Lower lobe of right lung (tissue), 2 donors: ENCODE measurements around the gene DPP10. TPM values are rescaled to one million over a fixed set of nuclear protein-coding genes. Genes with fewer than 3 reads are reported as not detected.

Experiments used
- ATAC-seq, 2 donors: fragments of 200-7000 bp; cut with Tn5 transposase; one replicate each; pipeline ENCODE4 v1.9.1; 2020 to 2022; ENCODE audit warnings: mild to moderate bottlenecking in 2 of 2, moderate library complexity in 2 of 2
- DNase-seq: peaks from one replicate; pipeline ENCODE4 v3.0.0-alpha.2; 2020
- H3K27ac ChIP-seq: fragments of 200-600 bp; one replicate; pipeline ENCODE4 v1.8.0; 2022
- H3K27me3 ChIP-seq: fragments of 200-600 bp; one replicate; pipeline ENCODE4 v1.8.0; 2022; ENCODE audit warnings: low read depth
- H3K36me3 ChIP-seq: fragments of 200-600 bp; one replicate; pipeline ENCODE4 v1.8.0; 2022; ENCODE audit warnings: mild to moderate bottlenecking
- H3K4me1 ChIP-seq: fragments of 200-600 bp; one replicate; pipeline ENCODE4 v1.8.0; 2022
- H3K4me3 ChIP-seq: fragments of 200-600 bp; one replicate; pipeline ENCODE4 v1.8.0; 2022; ENCODE audit warnings: mild to moderate bottlenecking
- H3K9me3 ChIP-seq: fragments of 200-600 bp; one replicate; pipeline ENCODE4 v1.8.0; 2022
- CTCF ChIP-seq: fragments of 200-600 bp; IDR thresholded peaks from one replicate; pipeline ENCODE4 v1.8.0; 2022; ENCODE audit warnings: antibody characterized with exemption, mild to moderate bottlenecking
- intact Hi-C: fragments of 100-400 bp; cut with DNase I; formaldehyde crosslinking; loops from one replicate; pipeline ENCODE4 v1.11.0; 2022
- total RNA-seq: library from RNA; stranded (reverse); fragmentation: NEBNext Ultra II Directional; extraction: Animal tissue kit (Norgen Biotek cat#: 25700); gene quantifications from one replicate; pipeline ENCODE4 v1.2.1, GENCODE V29; 2021
- donor health status: DM: no; HTN: yes; CAD: no; lungs with severe emphysema.

DPP10 gene
- total RNA-seq, 1 donor from 2014 or later, result 0.80 TPM

- no peak overlapping the region for H3K27ac ChIP-seq
- TF ChIP-seq CTCF, result no peak
- no peaks in the 10 kb centered on the region for H3K36me3 ChIP-seq
- no peaks in the 10 kb centered on the region for H3K9me3 ChIP-seq
- intact Hi-C loops, result no loop called here
- no peaks in the 10 kb centered on the region for H3K27me3 ChIP-seq
- no peak for DNase-seq
- peak in 1 of 2 donors; percentile 30 for ATAC-seq
- no peak overlapping the region for H3K4me3 ChIP-seq
- no peaks in the 10 kb centered on the region for H3K4me1 ChIP-seq
Measured at GRCh38 chr2:114752425-114752824, 310.0 kb downstream of the DPP10 start.

GRCh38 chr2:114753145-114753544 is 310.7 kb downstream of the DPP10 start:
- H3K27ac ChIP-seq, result no peak overlapping the region
- no peaks in the 10 kb centered on the region for H3K9me3 ChIP-seq
- no peaks in the 10 kb centered on the region for H3K4me1 ChIP-seq
- DNase-seq, result no peak
- no peak overlapping the region for H3K4me3 ChIP-seq
- H3K27me3 ChIP-seq, result no peaks in the 10 kb centered on the region
- no peak for TF ChIP-seq CTCF
- intact Hi-C loops, result no loop called here
- no peak for ATAC-seq
- no peaks in the 10 kb centered on the region for H3K36me3 ChIP-seq

GRCh38 chr2:114754907-114755563 is 312.6 kb downstream of the DPP10 start:
- intact Hi-C loops, result no loop called here
- H3K36me3 ChIP-seq, result no peaks in the 10 kb centered on the region
- TF ChIP-seq CTCF, result no peak
- DNase-seq (no peak), ATAC-seq (peak; percentile 51 to 86)
- no peak overlapping the region for H3K4me3 ChIP-seq
- H3K9me3 ChIP-seq, result no peaks in the 10 kb centered on the region
- H3K4me1 ChIP-seq, result no peaks in the 10 kb centered on the region
- no peaks in the 10 kb centered on the region for H3K27me3 ChIP-seq
- no peak overlapping the region for H3K27ac ChIP-seq

GRCh38 chr2:114762376-114762775 is 319.9 kb downstream of the DPP10 start:
- intact Hi-C loops, result no loop called here
- DNase-seq, result no peak
- H3K36me3 ChIP-seq, result no peaks in the 10 kb centered on the region
- no peaks in the 10 kb centered on the region for H3K9me3 ChIP-seq
- H3K4me3 ChIP-seq, result no peak overlapping the region
- no peak overlapping the region for H3K27ac ChIP-seq
- H3K27me3 ChIP-seq, result no peaks in the 10 kb centered on the region
- no peak for ATAC-seq
- no peak for TF ChIP-seq CTCF
- H3K4me1 ChIP-seq, result no peaks in the 10 kb centered on the region

- ATAC-seq, result no peak
- no peak for DNase-seq
Measured at GRCh38 chr2:114762986-114763385, 320.5 kb downstream of the DPP10 start.

More at GRCh38 chr2:114762986-114763385, 320.5 kb downstream of the DPP10 start:
- intact Hi-C loops, result no loop called here
- no peak for TF ChIP-seq CTCF
- no peaks in the 10 kb centered on the region for H3K9me3 ChIP-seq
- H3K27me3 ChIP-seq, result no peaks in the 10 kb centered on the region
- no peak overlapping the region for H3K27ac ChIP-seq
- no peaks in the 10 kb centered on the region for H3K4me1 ChIP-seq
- no peaks in the 10 kb centered on the region for H3K36me3 ChIP-seq
- no peak overlapping the region for H3K4me3 ChIP-seq
